ENCODE results near the gene ANO8. TPM values are rescaled to one million over a fixed set of nuclear protein-coding genes. Genes with fewer than 3 reads are reported as not detected.

ANO8 gene
- total RNA-seq, 1 donor from 2014 or later: 6.8 TPM

GRCh38 chr19:17341845-17342244 is 7.2 kb upstream of the ANO8 start:
- intact Hi-C loops (cut with micrococcal nuclease): no loop called here

DNA sequence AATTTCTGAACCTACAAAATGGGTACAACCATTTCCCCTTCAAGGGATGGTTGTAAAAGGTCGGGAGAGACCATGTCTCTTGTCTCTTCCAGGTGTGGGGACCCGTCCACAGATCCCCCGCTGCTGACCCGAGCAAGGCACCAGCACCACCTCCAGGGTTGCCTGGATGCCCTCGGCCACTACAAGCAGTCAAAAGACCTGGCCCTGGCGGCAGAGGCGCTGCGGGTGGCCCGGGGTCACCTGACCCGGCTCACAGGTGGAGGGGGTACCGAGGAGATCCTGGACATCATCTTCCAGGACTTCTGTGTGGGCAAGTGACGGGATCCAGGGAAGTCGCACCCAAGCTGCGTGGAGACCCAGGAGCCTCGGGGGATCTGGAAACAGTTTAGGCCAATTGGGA is 6.7 kb upstream of the ANO8 start:
- Histone ChIP-seq H3K4me3 (no peak overlapping the region), H3K27me3 (ENCODE audit: low read depth) (no peaks in the 10 kb centered on the region), H3K36me3 (peaks cover 7% of the 10 kb centered on the region), H3K9me3 (replicated peaks) (no peaks in the 10 kb centered on the region), H3K4me1 (peaks cover 23% of the 10 kb centered on the region), H3K27ac (replicated peaks) (no peak overlapping the region)
- no peak for TF ChIP-seq CTCF (IDR thresholded peaks at IDR 0.05; ENCODE audit: borderline replicate concordance)
- no peak for DNase-seq
- intact Hi-C loops (cut with micrococcal nuclease): no loop called here

More at GRCh38 chr19:17341845-17342244, 7.2 kb upstream of the ANO8 start:
- no peak overlapping the region for H3K27ac ChIP-seq (replicated peaks)
- H3K9me3 ChIP-seq (replicated peaks): no peaks in the 10 kb centered on the region
- TF ChIP-seq CTCF (IDR thresholded peaks at IDR 0.05; ENCODE audit: borderline replicate concordance): no peak
- peaks cover 7% of the 10 kb centered on the region for H3K36me3 ChIP-seq
- no peak for DNase-seq
- H3K4me1 ChIP-seq: peaks cover 24% of the 10 kb centered on the region
- H3K27me3 ChIP-seq (ENCODE audit: low read depth): no peaks in the 10 kb centered on the region
- no peak overlapping the region for H3K4me3 ChIP-seq

- DNase-seq: no peak
- no peak for TF ChIP-seq CTCF (IDR thresholded peaks at IDR 0.05; ENCODE audit: borderline replicate concordance)
These were observed 6.3 kb upstream of the ANO8 start for GRCh38 chr19:17340871-17341357.

GRCh38 chr19:17340302-17340870 is 5.7 kb upstream of the ANO8 start:
- DNase-seq: no peak
- Histone ChIP-seq H3K36me3 (peaks cover 7% of the 10 kb centered on the region), H3K9me3 (replicated peaks) (no peaks in the 10 kb centered on the region), H3K4me1 (peaks cover 29% of the 10 kb centered on the region), H3K4me3 (no peak overlapping the region), H3K27me3 (ENCODE audit: low read depth) (no peaks in the 10 kb centered on the region), H3K27ac (replicated peaks) (no peak overlapping the region)
- intact Hi-C loops (cut with micrococcal nuclease): no loop called here
- TF ChIP-seq CTCF (IDR thresholded peaks at IDR 0.05; ENCODE audit: borderline replicate concordance): no peak

More at GRCh38 chr19:17340871-17341357, 6.3 kb upstream of the ANO8 start:
- H3K9me3 ChIP-seq (replicated peaks): no peaks in the 10 kb centered on the region
- H3K4me3 ChIP-seq: no peak overlapping the region
- peaks cover 24% of the 10 kb centered on the region for H3K4me1 ChIP-seq
- H3K27me3 ChIP-seq (ENCODE audit: low read depth): no peaks in the 10 kb centered on the region
- no peak overlapping the region for H3K27ac ChIP-seq (replicated peaks)
- intact Hi-C loops (cut with micrococcal nuclease): no loop called here
- H3K36me3 ChIP-seq: peaks cover 7% of the 10 kb centered on the region

DNA sequence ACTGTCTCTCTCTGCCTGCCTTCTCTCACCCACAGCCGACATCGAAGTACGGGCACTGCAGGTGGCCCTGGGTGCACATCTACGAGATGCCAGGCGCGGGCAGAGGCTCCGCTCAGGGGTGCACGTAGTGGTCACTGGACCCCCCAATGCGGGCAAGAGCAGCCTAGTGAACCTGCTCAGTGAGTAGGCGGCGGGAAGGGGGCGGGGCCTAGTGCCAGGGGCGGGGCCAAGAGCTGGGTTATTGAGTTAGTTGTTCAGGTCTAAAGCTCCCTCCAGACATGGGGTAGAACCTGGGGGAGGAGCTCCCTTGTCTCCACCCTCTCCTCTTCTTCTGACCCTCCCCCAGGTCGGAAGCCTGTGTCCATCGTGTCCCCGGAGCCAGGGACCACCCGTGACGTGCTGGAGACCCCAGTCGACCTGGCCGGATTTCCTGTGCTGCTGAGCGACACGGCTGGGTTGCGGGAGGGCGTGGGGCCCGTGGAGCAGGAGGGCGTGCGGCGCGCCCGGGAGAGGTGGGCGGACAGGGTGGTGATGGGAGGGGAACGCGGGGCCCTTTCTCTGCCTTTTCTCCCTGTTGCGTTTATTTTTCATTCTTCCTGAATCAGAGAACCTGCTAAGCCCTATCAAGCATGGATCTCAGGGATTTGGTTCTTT is 4.6 kb upstream of the ANO8 start:
- no peak for TF ChIP-seq CTCF (IDR thresholded peaks at IDR 0.05; ENCODE audit: borderline replicate concordance)
- Histone ChIP-seq H3K4me1 (peaks cover 39% of the 10 kb centered on the region), H3K9me3 (replicated peaks) (no peaks in the 10 kb centered on the region), H3K27me3 (ENCODE audit: low read depth) (no peaks in the 10 kb centered on the region), H3K4me3 (no peak overlapping the region), H3K36me3 (peaks cover 7% of the 10 kb centered on the region), H3K27ac (replicated peaks) (no peak overlapping the region)
- intact Hi-C loops (cut with micrococcal nuclease): no loop called here
- no peak for DNase-seq
